HG03565 (cell line): ENCODE measurements around the gene SCAMP3.

Source experiments
- ATAC-seq: cut with Tn5 transposase; IDR thresholded peaks from one replicate; pipeline ENCODE4 v1.9.1; 2021; ENCODE audit warnings: mild to moderate bottlenecking, moderate library complexity; ENCODE audit not compliant: unreplicated experiment

SCAMP3 gene

DNA sequence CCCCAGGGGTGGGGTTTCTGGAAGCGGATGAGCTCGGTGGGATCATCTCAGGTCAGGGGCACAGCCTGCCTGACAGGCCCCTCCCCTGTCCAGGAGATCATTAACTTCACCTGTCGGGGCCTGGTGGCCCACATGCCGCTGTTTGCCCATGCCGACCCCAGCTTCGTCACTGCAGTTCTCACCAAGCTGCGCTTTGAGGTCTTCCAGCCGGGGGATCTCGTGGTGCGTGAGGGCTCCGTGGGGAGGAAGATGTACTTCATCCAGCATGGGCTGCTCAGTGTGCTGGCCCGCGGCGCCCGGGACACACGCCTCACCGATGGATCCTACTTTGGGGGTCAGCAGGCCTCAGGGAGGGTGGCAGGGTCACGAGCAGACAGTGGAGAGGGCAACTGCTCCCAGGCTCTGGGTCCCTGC, 23.5 kb upstream of the SCAMP3 start:
- no peak for ATAC-seq

DNA sequence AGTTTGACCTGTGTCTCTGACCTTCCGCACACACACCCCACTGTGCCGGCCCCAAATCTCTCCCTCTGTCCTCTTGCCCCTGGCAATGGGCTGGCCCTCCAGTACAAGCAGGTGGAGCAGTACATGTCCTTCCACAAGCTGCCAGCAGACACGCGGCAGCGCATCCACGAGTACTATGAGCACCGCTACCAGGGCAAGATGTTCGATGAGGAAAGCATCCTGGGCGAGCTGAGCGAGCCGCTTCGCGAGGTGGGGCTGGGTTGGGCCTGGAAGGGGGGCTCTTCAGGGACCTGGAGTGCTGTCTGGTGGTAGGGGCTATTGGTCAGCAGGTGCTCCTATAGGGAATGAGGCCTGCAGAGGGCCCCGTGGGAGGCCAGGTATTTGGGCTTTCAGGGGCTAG, 22.9 kb upstream of the SCAMP3 start:
- no peak for ATAC-seq

DNA sequence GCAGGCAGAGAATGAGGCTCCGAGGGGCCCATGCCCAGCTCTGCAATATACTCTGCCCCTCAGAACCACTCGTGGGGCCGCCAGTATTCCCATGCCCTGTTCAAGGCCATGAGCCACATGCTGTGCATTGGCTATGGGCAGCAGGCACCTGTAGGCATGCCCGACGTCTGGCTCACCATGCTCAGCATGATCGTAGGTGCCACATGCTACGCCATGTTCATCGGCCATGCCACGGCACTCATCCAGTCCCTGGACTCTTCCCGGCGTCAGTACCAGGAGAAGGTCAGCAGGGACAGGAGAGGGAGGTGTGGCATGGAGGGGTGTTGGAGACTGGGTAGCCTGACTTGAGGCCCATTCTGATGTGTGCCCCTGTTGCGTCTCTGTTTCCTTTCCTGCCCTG, 22.3 kb upstream of the SCAMP3 start:
- ATAC-seq = no peak

DNA sequence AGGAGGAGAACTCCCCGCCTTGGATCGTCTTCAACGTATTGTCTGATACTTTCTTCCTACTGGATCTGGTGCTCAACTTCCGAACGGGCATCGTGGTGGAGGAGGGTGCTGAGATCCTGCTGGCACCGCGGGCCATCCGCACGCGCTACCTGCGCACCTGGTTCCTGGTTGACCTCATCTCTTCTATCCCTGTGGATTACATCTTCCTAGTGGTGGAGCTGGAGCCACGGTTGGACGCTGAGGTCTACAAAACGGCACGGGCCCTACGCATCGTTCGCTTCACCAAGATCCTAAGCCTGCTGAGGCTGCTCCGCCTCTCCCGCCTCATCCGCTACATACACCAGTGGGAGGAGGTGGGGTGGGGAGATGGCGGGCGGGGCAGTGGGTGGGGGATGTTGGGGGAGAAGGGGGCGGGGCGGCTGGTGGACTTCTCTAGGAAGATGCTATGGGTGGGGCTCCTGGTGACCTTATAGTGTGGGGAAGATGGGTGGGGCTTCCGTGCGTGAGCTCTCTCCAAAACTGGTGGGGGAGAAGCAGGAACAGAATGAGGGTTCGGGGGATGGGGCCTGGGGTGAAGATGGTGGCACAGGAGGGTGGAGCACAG, 20.4 kb upstream of the SCAMP3 start:
- ATAC-seq = no peak

DNA sequence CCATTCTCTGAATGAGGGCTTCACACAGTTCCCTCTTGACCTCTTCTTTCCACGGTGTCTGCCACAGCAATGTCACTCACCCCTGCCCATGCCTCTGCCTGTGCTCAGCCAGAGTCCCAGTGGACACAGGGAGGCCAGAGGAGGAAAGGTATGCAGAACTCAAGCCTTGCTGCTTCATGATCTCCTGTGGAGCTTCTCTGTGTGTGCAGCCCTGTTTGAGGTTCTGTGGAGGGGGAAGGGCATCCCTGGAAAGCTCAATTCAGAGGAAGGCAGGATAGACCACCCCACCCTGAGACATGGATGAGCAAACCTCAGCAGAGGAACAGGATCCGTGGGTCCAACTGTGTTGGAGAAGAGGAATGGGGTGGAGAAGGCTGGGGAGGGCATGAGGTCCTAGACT, 17.1 kb upstream of the SCAMP3 start:
- no peak for ATAC-seq

DNA sequence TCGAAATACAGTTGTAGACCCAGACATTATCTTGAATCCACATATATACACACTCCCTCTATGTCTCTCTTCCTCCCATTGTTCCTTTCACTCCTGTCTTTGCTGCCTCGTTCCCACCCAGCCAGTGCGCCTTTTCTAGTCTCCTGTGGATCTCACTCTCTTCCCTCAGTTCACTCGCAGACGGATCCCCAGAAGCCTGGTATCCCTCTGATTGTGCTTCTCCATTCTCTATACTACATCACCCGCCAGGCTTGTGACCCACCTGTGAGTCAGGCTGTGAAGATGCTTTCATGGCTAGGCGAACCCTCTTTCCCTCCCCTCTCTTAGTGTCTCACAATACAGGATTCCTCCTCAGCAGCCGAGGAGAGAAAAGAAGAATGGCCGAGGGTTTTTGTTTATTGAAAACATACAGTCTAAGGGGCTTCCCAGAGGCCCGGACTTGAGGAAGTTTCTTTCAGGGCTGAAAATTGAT, 16.6 kb upstream of the SCAMP3 start:
- no peak for ATAC-seq

DNA sequence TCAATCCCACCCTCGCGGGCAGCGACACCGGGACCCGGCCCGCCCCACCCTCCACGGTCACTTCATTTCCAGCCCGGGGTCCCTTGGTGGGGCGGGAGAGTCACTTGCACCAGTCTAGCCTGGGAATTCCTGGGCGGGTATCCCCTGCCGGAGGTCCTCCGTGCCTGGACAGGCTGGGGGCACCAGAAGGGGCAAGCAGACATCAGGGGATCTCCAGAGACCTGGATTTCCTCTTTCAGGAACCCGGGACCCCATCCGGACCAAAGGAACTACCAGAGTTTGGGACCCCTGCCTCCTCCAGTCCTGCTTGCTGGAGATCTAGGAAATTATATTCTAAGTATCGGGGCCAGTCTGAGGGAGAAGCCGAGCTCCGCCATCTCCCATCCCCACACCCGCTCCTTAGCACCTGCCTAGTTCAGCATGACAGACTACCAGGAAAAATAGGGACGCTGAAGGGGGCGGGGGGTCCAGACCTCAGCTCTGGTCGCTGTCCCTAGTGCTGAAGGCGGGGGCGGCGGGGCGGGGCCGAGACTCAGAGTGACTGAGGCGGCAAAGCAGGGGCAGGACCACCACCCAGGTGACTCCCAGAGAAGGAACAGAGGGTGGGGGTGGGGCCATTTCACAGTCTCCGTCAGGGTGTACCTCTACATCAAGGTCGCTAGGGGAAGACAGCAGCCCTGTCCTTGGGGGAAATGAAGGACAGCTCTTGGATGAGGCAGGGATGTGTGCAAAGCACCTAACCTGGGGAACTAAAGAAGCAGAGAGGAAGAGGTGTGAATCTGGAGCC, 15.9 kb upstream of the SCAMP3 start:
- no peak for ATAC-seq

DNA sequence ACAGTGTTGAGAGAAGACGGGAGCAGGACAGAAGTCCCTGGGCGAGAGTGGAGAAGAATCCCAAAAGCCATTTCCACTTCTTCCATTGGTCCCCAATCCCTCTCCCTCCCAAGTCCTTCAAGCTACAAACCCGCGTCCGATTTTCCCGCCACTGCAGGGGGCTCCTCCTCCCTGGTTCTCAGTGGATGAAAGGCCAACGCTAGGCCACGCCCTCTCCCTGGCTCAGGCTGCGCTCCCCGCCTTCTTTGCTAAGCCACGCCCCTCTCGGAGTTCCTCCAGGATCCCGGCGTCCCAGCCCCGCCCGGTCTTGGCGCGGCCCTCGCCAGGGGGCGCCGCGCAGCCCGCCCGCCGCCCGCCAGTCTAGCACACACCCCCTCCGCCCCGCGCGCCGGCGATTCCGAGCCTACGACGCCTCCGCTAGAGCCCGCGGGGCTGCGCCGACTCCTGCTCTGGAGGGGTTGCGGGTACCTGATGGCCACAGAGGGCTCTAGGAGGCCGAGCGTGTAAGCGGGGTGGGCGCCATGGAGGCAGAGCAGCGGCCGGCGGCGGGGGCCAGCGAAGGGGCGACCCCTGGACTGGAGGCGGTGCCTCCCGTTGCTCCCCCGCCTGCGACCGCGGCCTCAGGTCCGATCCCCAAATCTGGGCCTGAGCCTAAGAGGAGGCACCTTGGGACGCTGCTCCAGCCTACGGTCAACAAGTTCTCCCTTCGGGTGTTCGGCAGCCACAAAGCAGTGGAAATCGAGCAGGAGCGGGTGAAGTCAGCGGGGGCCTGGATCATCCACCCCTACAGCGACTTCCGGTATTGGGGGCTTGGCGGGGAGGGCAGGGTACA, 15.1 kb upstream of the SCAMP3 start, which contains the start of gene HCN3:
Gene HCN3 (plus strand): TSS at position 394 of the 832 bp plus-strand sequence. CDS start 128 bp downstream, at position 522.
- ATAC-seq = peak; percentile 64

DNA sequence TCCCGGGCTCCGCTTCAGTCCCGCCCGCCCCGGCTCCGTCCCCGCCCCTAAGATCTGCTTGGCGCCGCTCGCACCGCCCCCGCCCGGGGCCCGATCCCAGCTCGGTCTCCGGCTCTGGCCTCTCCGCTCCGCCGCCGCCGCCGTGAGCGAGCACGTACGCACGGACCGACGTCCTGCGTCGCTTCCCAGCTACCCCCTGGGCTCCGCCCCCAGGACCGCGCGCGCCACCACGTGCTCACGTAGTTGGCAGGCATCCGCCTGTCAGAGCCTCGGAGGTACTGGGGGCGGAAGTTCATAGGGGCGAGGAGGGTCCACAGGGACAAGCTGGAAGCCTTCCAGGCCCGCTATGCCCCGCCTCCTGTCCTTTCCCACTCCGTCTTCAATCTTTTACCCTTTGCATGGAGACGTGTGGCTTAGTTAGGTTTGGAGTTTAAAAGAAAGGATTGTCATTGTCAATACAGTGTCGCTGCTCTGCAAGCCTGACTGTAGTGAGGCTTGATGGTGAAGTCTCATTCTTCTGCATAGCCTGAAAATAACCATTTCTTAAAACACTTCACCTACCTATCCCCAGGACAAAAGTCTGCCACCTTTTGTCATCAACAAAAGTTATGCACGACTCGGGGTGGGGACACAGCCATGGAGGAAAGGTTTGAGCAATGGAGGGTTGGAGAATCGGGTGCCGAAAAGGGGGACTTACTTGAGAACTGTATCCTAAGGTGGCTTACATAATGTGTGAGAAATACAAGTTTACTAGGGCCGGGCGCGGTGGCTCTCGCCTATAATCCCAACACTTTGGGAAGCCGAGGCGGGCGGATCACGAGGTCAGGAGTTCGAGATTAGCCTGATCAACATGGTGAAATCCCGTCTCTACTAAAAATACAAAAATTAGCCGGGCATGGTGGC, 11.4 kb upstream of the SCAMP3 start, which contains the start of gene CLK2:
Gene CLK2 (minus strand): TSS at position 162 of the 903 bp plus-strand sequence. CDS start 2,527 bp downstream, outside the sequence.
- peak; percentile 73 for ATAC-seq

DNA sequence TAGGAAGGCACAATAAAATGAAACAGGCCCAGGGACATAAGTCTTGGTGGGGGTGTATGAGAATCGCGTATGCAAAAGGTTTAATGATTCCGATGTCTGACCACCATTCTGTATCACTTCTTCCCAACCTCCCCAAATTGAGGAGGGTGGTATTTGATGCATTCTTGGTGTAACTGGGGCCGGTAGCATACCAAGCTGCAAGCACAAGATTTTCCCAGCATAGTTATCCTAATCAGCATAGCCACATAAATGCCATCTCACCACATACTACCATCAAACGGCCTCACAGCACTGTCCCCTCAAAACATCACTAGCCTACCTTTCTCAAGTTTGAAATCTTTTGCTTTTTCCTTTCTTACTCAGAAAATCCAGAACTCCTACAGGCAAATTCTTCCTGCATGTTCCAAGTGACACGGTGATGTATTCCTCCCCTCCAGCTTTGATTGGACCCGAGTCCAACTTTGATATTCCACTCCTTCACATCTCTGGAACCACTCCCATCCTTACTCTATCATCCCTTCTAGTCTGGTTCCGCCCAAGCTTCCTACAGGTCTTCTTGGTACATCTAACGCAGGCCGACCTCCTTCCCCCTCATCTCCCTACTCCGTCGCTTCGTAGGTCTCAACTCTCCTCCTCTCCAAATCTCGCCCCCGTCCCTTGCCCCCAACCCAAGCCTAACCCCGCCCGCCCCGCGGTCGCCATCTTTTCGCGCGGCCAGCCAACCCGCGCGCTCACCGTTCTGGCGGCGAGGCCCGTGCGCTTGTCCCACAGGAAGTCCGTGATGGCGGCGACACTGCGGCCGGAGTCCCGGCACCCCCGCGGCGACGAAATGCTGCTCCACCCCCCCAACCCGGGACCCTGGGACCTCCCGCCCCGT, 10.5 kb upstream of the SCAMP3 start:
- peak; percentile 6 for ATAC-seq

DNA sequence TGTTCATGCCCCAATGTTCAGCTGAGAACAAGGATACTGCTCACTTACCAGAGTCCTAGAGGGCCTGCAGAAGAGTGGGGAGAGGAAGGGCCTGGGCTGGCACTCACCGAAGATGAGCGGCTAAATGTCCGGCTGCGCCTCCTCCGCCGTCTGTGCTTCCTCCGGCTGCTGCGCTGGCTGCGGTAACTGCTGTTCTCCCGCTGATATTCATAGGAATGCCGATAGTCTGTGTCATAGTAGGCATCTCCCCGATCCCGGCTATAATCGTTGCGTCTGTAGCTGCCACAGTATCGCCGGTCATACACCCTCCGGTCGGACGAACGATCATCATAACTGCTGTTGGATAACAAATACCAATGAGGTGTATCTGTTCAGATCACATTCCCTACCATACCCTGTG, 7.2 kb upstream of the SCAMP3 start:
- ATAC-seq = no peak

DNA sequence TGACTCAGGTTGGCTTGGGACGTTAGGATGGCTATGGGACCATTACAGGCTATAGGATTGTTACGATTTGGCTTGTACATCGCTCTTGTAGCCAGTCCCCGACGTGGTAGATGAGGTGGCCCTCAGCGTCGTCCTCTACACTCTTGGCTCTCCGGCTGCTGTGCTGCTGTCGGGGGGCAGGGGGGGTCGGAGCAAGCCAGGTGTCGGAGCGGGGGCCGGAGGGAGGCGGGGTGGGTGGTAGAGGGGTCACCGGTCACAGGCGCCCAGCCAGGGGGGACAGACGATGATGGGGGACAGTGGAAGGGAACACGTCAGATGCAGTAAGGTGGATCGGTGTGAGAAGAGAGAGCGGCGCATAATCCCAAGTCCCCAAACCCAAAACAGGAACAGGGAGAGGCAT, 6.5 kb upstream of the SCAMP3 start:
- ATAC-seq = no peak

DNA sequence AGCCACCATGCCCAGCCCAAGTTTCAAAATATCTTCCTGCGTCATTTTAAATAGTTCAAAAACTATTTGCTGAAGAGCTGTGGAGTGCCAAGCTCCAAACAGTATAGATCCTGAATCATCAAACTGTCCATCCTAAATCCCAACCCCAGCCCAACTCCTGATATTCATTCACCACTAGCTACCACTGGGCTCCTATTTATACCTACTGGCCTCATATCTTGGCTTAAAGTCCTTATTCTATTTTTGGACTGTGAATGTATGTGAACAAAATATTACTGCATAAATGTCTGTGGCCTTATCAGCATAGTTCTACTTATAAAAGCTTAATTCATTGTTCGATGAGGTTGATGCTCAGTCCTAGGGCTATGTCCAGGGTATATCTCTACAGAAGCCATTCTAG, 5.2 kb upstream of the SCAMP3 start:
- ATAC-seq = no peak

DNA sequence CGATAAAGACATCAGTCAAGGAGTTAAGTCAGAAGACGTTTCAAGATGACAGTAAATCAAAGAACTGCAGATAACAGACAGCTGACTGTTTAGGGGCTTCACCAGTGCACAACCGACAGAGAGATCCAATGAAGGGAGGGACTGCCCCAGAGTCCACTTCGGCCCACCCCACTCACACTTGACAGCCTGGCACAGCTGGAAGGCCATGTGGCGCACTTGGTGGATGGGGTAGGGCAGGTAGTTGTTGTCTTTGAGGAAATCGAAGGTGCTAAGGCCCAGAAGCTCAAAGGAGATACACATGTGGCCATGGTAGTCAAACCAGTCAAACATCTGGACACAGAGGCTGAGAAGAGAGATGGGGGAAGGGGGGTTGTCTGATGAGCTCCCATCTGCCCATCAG, 4.4 kb upstream of the SCAMP3 start:
- no peak for ATAC-seq

DNA sequence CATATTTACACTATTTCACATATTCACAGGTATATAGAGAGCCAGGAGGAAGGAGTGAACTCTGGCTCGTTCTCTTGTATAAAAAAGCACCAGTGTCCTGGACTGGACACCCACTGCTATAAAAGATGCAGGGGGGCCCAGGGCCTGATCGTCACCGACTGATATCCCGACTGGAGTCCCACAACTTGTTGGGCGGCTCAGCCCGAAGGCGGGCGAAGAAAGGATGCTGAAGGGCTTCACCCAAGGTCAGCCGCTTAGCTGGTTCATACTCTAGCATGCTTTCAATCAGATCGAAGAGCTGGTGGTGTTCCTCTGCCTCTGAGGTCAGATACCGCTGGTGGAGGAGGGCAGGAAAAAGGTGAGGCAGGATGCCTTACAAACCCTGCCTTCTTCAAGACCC, 907 bp upstream of the SCAMP3 start:
- ATAC-seq = no peak

DNA sequence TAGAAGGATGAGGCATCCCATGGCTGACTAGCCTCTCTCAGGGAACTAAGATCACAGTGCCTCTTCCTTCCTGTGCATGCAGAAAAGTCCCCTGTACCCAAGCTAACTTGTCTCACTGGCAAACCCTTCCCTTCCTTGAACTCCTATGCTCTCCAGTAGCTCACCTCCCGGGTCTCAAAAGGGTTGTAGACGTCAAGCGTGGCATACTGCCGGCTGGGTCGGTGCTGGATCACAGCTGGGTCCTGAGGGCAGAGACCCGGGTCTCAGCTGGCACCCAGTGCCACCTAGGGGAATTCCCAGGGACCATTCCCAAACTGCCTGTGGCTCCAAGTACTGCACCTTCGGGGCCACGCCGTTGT, 688 bp downstream of the SCAMP3 start:
- no peak for ATAC-seq

DNA sequence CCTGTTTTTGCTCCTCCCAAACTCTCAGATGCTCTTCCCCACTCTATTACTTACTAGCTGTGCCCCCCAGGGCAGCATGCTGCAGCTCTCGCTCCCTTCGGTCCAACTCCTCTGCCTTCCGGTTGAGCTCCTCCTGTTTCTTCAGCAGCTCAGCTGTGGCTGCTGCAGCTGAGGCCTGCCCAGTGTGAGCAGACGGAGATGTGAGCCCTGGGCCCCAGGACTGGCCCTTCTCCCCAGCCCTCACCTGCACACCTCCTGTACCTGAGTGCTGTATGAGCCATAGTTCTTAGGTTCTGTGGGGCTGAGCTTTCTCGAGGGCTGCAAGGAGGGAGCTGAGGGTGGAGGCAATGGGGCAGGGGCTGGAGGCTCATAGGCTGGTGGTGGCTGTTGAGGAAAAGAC, 1.9 kb downstream of the SCAMP3 start:
- ATAC-seq = no peak

DNA sequence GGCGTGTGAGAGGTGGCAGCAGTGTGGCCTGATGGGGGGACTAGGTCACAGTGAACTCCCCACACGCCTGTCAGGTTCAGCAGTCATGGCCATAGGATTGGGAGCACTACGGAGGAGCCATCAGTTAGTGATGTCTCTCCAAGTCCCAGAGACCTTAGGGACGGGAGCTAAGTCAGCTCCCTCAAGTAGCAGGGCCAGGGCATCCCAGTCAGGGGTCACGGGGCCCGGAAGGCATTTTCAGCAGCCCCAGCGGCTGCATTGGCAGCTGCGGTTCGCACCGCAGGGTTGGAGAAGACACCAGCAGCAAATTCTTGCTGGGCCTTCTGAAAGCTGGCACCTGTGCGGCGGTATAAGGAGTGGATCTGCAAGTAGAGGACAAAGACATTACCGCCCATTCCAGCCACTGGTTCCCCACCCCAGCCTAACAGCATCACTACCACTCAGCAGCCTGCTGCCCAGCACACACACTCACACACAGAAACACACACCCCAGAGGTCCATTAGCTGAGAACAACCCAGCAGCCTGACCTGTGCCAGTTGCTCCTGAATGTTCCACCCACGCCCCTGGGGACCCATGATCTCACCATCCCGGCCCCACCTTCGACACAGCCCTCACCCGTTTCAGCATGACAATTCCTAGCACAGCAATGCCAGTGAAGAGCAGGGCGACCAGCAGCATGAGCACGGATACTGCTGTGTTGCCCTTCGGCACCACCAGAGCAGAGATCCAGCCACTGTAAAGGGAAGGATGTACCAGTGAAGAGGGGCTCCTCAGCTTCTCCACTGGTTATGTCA, 5.9 kb downstream of the SCAMP3 start:
- no peak for ATAC-seq
